ENCODE data around the gene ZNF597. TPM values are rescaled to one million over a fixed set of nuclear protein-coding genes. Genes with fewer than 3 reads are reported as not detected.

The ZNF597 gene
- total RNA-seq, 4 donors from 2014 or later, result 0.81 to 1.3 (median 0.96) TPM

DNA sequence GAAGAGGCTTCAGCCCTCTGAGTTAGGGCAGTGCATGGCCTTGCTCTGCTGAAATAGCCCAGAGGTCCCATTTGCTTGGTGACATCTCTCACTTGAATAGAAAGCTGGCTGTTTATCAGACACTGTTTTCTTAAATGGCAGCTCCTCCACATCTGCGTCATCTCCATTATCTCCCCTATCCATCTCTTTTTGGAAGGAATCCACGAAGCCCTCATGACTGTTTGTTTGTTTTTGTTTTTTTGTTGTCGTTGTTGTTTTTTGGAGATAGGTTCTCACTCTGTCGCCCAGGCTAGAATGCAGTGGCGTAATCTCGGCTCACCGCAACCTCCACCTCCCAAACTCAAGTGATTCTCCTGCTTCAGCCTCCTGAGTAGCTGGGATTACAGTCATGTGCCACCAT, 16.8 kb upstream of the ZNF597 start:
- no peaks in the 10 kb centered on the region for H3K9me3 ChIP-seq
- TF ChIP-seq, protein P1, sequence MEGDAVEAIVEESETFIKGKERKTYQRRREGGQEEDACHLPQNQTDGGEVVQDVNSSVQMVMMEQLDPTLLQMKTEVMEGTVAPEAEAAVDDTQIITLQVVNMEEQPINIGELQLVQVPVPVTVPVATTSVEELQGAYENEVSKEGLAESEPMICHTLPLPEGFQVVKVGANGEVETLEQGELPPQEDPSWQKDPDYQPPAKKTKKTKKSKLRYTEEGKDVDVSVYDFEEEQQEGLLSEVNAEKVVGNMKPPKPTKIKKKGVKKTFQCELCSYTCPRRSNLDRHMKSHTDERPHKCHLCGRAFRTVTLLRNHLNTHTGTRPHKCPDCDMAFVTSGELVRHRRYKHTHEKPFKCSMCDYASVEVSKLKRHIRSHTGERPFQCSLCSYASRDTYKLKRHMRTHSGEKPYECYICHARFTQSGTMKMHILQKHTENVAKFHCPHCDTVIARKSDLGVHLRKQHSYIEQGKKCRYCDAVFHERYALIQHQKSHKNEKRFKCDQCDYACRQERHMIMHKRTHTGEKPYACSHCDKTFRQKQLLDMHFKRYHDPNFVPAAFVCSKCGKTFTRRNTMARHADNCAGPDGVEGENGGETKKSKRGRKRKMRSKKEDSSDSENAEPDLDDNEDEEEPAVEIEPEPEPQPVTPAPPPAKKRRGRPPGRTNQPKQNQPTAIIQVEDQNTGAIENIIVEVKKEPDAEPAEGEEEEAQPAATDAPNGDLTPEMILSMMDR (IDR thresholded peaks at IDR 0.05 in 4 of 5, conservative IDR thresholded peaks at IDR 0.05 in 1 of 5), result no peak
- TF ChIP-seq POLR2A (IDR thresholded peaks at IDR 0.05), result no peak
- no peak for ATAC-seq
- H3K36me3 ChIP-seq, result no peaks in the 10 kb centered on the region
- intact Hi-C loops (cut with DNase I; ENCODE audit: low total_unique reads), result no loop called here
- no peak for DNase-seq
- in situ Hi-C loops (cut with MboI; ENCODE audit: low sequenced_read_pairs in 4 of 4), result no loop called here
- H3K4me3 ChIP-seq, result peak overlapping the region in 1 of 4 donors; percentile 73
- H3K4me1 ChIP-seq, result peaks cover 78 to 79% of the 10 kb centered on the region in 2 donors
- peak overlapping the region; percentile 94 to 99 (median 97) for H3K27ac ChIP-seq
- H3K27me3 ChIP-seq, result no peaks in the 10 kb centered on the region

DNA sequence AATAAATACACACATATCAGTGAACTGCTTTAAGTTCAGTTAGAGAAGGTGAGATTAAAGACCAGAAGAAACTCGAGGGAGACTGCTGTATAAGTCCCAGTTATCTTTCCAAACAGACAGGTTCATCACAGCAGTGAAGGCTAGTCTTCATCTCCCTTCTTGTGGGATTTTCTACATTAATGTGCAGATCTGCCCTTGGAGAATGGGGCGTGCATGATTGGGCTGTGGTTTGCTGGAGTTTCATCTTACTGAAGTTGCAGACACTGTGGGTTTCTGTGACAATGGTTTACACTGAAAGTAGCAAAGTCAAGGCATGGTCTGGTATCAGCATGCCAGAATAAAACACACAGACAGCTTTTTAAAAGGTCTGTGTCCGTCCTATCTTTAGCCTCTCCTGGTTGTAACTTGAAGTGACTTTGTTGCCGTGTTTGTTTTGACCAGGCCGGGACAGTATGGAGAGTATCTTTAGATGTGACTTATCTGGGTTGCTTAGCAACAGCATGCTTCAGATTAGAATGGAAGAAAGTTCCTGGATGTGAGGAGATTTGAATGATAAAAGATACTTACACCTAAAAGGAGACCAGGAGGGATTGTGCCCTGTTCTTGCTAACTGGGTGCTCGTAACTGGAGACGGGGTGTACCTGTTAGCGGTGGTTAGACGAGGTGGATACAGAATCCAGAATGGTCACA, 16.2 kb upstream of the ZNF597 start:
- peak overlapping the region; percentile 73 to 93 (median 80) for H3K4me3 ChIP-seq
- no peaks in the 10 kb centered on the region for H3K36me3 ChIP-seq
- no peaks in the 10 kb centered on the region for H3K9me3 ChIP-seq
- no peak for TF ChIP-seq POLR2A (IDR thresholded peaks at IDR 0.05)
- TF ChIP-seq, protein P1 (IDR thresholded peaks at IDR 0.05 in 4 of 5, conservative IDR thresholded peaks at IDR 0.05 in 1 of 5), result no peak
- in situ Hi-C loops (cut with MboI; ENCODE audit: low sequenced_read_pairs in 4 of 4), result no loop called here
- peaks cover 75 to 78% of the 10 kb centered on the region in 2 donors for H3K4me1 ChIP-seq
- DNase-seq, result no peak
- peak overlapping the region; percentile 94 to 99 (median 97) for H3K27ac ChIP-seq
- intact Hi-C loops (cut with DNase I; ENCODE audit: low total_unique reads), result loop anchor here (5.0 kb wide), 1 partner anchor 153 kb away; the partner anchor contains the start of gene SLX4
- no peaks in the 10 kb centered on the region for H3K27me3 ChIP-seq
- peak in 1 of 2 donors; percentile 30 for ATAC-seq

GRCh38 chr16:3458852-3459361, 15.6 kb upstream of the ZNF597 start:
- in situ Hi-C loops (cut with MboI; ENCODE audit: low sequenced_read_pairs in 4 of 4) (no loop called here), intact Hi-C loops (cut with DNase I; ENCODE audit: low total_unique reads) (loop anchor here (5.0 kb wide), 1 partner anchor 153 kb away; the partner anchor contains the start of gene SLX4)
- Histone ChIP-seq H3K4me1 (peaks cover 69 to 74% of the 10 kb centered on the region in 2 donors), H3K36me3 (no peaks in the 10 kb centered on the region), H3K9me3 (no peaks in the 10 kb centered on the region), H3K4me3 (peak overlapping the region; percentile 73 to 93 (median 80)), H3K27me3 (no peaks in the 10 kb centered on the region), H3K27ac (peak overlapping the region; percentile 94 to 99 (median 97))
- DNase-seq (no peak), ATAC-seq (no peak)
- no peak for TF ChIP-seq POLR2A (IDR thresholded peaks at IDR 0.05)
- TF ChIP-seq, protein P1 (IDR thresholded peaks at IDR 0.05 in 4 of 5, conservative IDR thresholded peaks at IDR 0.05 in 1 of 5), result no peak

DNA sequence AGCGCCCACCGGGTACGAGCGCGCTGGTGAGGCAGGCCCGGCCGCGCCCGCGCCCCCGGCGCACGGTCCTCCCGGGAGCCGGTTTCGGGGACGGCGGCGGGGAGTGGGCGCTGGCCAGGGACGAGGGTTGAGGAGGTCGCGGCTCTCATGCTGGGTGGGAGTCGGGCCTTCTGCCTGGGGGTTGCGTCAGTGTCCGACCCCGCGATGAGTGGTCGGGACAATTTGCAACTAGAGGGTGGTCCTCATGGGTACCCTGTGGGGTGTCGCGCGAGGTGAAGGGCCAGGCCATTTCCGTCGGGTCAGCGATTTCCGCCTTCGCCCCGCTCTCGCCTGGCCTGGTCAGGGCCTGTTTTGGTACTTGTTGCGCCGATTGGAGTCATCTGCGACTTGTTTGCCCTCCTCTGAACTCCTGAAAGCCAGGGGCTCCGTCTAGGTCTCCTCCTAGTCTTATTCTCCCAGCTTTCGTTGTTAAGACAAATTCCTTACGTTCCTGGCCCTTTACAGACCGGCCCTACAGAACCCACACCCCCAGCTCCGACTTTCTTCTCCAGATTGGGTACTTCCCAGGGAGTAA, 15.1 kb upstream of the ZNF597 start:
- Histone ChIP-seq H3K27ac (peak overlapping the region; percentile 94 to 99 (median 97)), H3K4me1 (peaks cover 65 to 69% of the 10 kb centered on the region in 2 donors), H3K36me3 (no peaks in the 10 kb centered on the region), H3K27me3 (no peaks in the 10 kb centered on the region), H3K4me3 (peak overlapping the region; percentile 73 to 93 (median 80)), H3K9me3 (no peaks in the 10 kb centered on the region)
- peak in 1 of 2 donors; percentile 35 for DNase-seq
- intact Hi-C loops (cut with DNase I; ENCODE audit: low total_unique reads) (loop anchor here (5.0 kb wide), 1 partner anchor 154 kb away; the partner anchor contains the start of gene SLX4), in situ Hi-C loops (cut with MboI; ENCODE audit: low sequenced_read_pairs in 4 of 4) (no loop called here)
- no peak for TF ChIP-seq POLR2A (IDR thresholded peaks at IDR 0.05)
- TF ChIP-seq, protein P1 (IDR thresholded peaks at IDR 0.05 in 4 of 5, conservative IDR thresholded peaks at IDR 0.05 in 1 of 5), result no peak
- ATAC-seq, result peak in 1 of 2 donors; percentile 3
